IPS-18c (cell line): ENCODE results near the gene ATP6V1F.

Source experiments
- H3K4me3 ChIP-seq: 2 replicates; pipeline ENCODE4 v1.7.0; 2013; ENCODE audit warnings: low read depth, mild to moderate bottlenecking, low read length, moderate library complexity; ENCODE audit not compliant: insufficient read depth
- H3K9me3 ChIP-seq: one replicate; pipeline ENCODE4 v1.6.1; 2013; ENCODE audit warnings: mild to moderate bottlenecking, low read length, moderate library complexity; ENCODE audit not compliant: control insufficient read depth, insufficient read depth

ATP6V1F gene

GRCh38 chr7:128887169-128888038 is 24.7 kb downstream of the ATP6V1F start:
- no peaks in the 10 kb centered on the region for H3K9me3 ChIP-seq
- H3K4me3 ChIP-seq: no peak overlapping the region

DNA sequence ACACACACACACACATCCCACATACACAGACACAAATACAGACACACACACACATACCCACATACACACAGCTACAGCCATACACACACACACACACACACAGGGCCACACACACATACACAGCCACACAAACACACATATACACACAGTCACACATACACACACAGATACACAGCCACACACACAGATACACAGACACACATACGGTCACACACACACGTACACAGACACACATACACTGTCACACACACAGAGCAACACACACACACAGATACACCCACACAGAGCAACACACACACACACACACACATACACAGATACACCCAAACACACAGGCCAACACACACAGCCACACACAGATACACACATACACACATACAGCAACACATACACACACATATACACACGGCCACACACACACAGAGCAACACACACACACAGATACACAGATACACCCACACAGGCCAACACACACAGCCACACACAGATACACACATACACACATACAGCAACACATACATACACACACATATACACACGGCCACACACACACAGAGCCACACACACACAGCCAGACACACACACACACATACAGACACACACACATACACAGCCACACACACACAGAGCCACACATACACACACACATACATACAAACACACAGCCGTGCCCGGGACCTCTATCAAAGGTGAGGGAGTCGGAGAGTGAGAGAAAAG is 25.5 kb downstream of the ATP6V1F start:
- H3K9me3 ChIP-seq: no peaks in the 10 kb centered on the region

DNA sequence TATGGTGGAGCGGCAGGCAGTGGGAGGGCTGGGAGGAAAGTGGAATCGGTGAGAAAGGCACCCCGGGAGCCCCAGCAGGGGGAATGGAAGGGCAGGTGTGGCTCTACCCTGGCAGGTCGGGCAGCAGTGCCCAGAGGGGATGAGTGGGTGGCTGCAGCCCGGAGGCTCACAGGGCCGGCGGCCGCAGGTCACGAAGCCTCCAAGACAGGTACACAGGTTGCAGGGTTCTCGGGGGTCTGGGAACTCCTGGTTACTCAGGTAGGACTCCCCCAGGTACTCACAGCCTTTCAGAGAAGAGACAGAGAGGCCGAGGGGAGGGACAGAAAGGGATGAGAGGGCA is 26.1 kb downstream of the ATP6V1F start:
- H3K4me3 ChIP-seq: no peak overlapping the region; the same call in none of the 2 replicates

More for the DNA sequence above, 25.5 kb downstream of the ATP6V1F start:
- H3K4me3 ChIP-seq: no peak overlapping the region; the same call in 1 of the 2 replicates

GRCh38 chr7:128889121-128889520 is 26.5 kb downstream of the ATP6V1F start:
- H3K4me3 ChIP-seq: peak overlapping the region; percentile 9; the same call in 1 of the 2 replicates

More for the DNA sequence above, 26.1 kb downstream of the ATP6V1F start:
- H3K9me3 ChIP-seq: no peaks in the 10 kb centered on the region

GRCh38 chr7:128890306-128891109 is 27.9 kb downstream of the ATP6V1F start:
- H3K9me3 ChIP-seq: no peaks in the 10 kb centered on the region
- H3K4me3 ChIP-seq: peak overlapping the region; percentile 34; the same call in 1 of the 2 replicates

More at GRCh38 chr7:128889121-128889520, 26.5 kb downstream of the ATP6V1F start:
- no peaks in the 10 kb centered on the region for H3K9me3 ChIP-seq

GRCh38 chr7:128891110-128891941 is 28.7 kb downstream of the ATP6V1F start:
- Histone ChIP-seq H3K9me3 (no peaks in the 10 kb centered on the region), H3K4me3 (peak overlapping the region; percentile 34; the same call in 1 of the 2 replicates)

DNA sequence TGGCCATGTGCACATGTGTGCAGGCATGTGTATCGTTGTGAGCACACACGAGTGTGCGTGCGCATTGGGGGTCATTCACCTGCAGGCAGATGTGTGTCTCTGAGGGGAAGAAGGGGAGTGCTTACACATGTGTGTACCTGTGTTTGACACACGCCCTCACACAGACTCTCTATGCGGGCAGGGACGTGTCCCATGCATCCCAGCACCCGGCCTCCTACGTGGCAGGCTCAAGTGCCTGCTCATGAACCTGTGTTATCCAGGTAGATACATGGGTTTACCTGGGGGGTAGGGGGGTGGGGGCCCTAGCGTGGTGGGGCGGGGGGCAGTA is 29.2 kb downstream of the ATP6V1F start:
- Histone ChIP-seq H3K4me3 (no peak overlapping the region), H3K9me3 (no peaks in the 10 kb centered on the region)

DNA sequence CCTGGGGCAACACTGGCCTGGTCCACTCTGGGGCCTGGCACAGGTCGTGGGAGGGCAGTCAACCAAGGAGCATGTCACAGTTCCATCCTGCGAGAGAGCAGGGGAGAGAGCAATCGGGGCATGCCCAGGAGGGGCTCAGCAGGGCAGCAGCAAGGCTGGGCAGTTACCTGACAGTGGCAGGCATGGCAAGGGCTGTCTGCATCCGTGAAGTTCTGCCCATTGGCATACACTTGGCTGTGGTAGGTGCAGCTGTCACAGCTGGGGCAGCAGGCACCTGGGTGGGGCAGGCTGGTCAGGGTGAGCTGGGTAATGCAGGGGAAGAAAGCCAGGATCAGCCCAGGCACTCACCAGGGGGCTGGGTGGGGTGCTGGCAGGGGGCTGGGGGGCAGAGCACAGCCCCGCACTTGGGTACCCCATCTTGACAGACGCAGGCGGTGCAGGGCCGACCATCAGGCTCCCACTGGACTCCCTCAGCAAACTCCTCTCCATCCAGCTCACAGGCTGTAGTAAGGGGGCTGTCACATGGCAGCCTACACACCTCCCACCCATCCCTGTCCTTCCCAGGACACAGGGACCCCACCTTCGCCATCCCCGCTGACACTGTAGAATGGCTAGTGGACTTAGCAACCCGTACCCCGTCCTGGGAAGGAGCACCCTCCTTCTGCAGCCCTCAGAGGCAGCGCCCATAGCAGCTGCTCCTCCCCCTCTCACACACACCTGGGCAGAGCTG is 30.0 kb downstream of the ATP6V1F start:
- H3K4me3 ChIP-seq: no peak overlapping the region
- H3K9me3 ChIP-seq: no peaks in the 10 kb centered on the region

DNA sequence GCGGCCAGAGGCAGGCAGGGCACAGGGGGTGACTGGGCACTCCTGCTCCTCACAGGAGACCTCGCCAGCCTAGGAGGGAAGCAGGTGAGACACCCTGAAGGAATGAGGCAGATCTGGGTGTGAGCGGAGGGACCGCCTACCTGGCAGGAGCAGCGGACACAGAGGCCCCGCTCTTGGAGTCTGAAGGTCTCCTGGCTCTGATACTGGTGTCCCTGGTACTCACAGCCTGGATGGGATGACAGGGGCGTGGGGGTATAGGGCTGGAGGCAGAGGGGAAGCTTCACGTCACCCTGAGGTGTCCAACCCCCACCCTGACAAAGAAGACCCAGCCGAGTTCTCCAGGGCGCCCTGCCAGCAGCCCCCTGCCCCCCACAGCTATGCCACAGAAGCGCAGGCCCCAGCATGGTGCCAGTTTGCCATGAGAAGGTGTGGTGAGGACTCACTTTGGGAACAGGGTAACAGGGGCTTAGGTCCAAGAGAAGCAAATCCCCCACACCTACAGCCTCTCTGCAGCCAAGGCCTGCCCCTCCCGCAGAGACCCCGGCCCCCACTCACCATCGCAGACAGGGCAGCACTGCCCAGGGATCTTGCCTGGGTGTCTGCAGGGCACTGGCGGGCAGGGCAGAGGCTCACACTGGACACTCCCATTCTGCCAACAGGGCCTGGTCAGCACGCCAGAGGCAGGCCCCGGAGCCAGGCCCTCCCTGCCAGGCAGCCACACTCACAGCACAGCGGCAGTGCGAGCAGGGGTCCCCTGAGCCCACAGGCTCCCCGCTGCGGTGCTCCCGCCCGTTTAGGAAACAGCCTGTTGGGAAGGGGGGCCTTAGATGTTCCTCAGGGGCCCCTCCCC is 30.8 kb downstream of the ATP6V1F start:
- Histone ChIP-seq H3K4me3 (no peak overlapping the region), H3K9me3 (no peaks in the 10 kb centered on the region)

- no peak overlapping the region for H3K4me3 ChIP-seq
- no peaks in the 10 kb centered on the region for H3K9me3 ChIP-seq
Observed at GRCh38 chr7:128894101-128894440, 31.4 kb downstream of the ATP6V1F start.

- H3K9me3 ChIP-seq: no peaks in the 10 kb centered on the region
Observed at GRCh38 chr7:128895320-128895719, 32.7 kb downstream of the ATP6V1F start.

GRCh38 chr7:128899392-128899791 is 36.7 kb downstream of the ATP6V1F start:
- Histone ChIP-seq H3K4me3 (no peak overlapping the region), H3K9me3 (no peaks in the 10 kb centered on the region)

More at GRCh38 chr7:128895320-128895719, 32.7 kb downstream of the ATP6V1F start:
- H3K4me3 ChIP-seq: no peak overlapping the region

- Histone ChIP-seq H3K4me3 (no peak overlapping the region), H3K9me3 (no peaks in the 10 kb centered on the region)
Observed at GRCh38 chr7:128900237-128900636, 37.6 kb downstream of the ATP6V1F start.

DNA sequence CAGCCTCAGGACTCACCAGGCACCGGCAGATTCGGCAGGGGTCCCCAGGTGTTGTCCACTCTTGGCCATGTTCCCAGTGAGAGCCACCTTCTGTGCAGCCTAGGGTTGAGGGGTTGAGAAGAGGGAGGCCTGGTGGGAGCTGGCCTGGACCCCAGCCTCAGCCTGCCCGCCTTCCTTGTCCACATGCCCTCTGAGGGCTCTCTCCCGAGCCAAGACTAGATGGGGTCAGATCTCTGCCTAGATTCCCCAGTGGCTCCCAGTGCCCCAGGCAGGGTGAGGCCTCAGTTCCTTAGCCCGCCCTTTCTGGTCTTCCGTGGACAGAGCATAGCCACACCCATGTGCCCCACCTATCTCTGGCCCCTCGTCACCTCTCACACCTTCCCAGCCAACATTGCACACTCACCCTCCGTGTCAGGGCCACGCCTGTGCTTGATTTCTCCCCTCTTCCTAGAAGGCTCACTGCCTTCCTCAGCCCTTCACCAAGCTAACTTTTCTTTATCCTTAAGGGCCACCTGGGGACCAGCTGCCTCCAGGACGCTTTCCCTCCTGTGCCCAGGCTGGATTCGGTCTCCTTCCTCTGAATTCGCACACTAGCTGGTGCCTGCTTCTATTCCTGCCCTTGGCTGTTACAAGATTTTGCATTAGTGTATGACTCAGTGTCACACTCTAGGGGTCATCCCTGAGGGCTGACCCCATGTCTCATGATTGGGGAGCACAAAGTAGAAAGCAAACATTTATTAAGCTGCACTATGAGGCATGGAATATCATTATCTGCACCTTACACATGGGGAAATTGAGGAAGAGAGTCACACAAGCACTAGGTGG is 40.3 kb downstream of the ATP6V1F start:
- Histone ChIP-seq H3K9me3 (no peaks in the 10 kb centered on the region), H3K4me3 (no peak overlapping the region)
